ENCODE results near the gene UNC5C. TPM values are rescaled to one million over a fixed set of nuclear protein-coding genes. Genes with fewer than 3 reads are reported as not detected.

Gene UNC5C
- total RNA-seq, 4 donors from 2014 or later = 4.6 to 8.1 (median 6.0) TPM

- ATAC-seq (ENCODE audit: low FRiP score) = no peak
- DNase-seq (ENCODE audit: low spot score) = no peak
- no peak for TF ChIP-seq CTCF (IDR thresholded peaks at IDR 0.05)
Observed at GRCh38 chr4:95552942-95553550, 4.3 kb upstream of the UNC5C start.

GRCh38 chr4:95551653-95552052, 2.9 kb upstream of the UNC5C start:
- no peak for DNase-seq (ENCODE audit: low spot score)
- ATAC-seq (ENCODE audit: low FRiP score) = no peak
- TF ChIP-seq CTCF (IDR thresholded peaks at IDR 0.05) = no peak

- TF ChIP-seq CTCF (IDR thresholded peaks at IDR 0.05) = no peak
- ATAC-seq (ENCODE audit: low FRiP score) (no peak), DNase-seq (ENCODE audit: low spot score) (no peak)
Observed at GRCh38 chr4:95550115-95550987, 1.6 kb upstream of the UNC5C start.

GRCh38 chr4:95549246-95550114, 707 bp upstream of the UNC5C start:
- no peak for TF ChIP-seq CTCF (IDR thresholded peaks at IDR 0.05)
- peak; percentile 50 for ATAC-seq (ENCODE audit: low FRiP score)
- DNase-seq (ENCODE audit: low spot score) = no peak

- DNase-seq (ENCODE audit: low spot score) = no peak
- no peak for TF ChIP-seq CTCF (IDR thresholded peaks at IDR 0.05)
- ATAC-seq (ENCODE audit: low FRiP score) = peak; percentile 49
Observed at GRCh38 chr4:95547715-95548471, 880 bp downstream of the UNC5C start.

Data from omental fat pad (tissue), 4 donors.